PC-9 (cell line): ENCODE data around the gene SORCS2. TPM values are rescaled to one million over a fixed set of nuclear protein-coding genes. Genes with fewer than 3 reads are reported as not detected.
A peak's percentile ranks its signal among the peaks of the same experiment; 100 is the strongest.

Experiments
- BruUV-seq: library from RNA; stranded (reverse); fragments of 400-500 nt; replicated peaks from 2 replicates; lab custom pipeline; 2021; lab: Mats Ljungman, UMichigan
- CTCF ChIA-PET: fragments of 300-600 bp; sonication (Branson Sonifier 250); formaldehyde crosslinking; loops from one replicate; lab custom pipeline; 2022; ENCODE audit warnings: antibody characterized with exemption; lab: Charles Lee
- POLR2A ChIA-PET: fragments of 300-600 bp; sonication (Branson Sonifier 250); formaldehyde crosslinking; loops from one replicate; lab custom pipeline; 2022; ENCODE audit warnings: antibody characterized with exemption; ENCODE audit not compliant: unreplicated experiment; lab: Charles Lee
- DNase-seq, 2 experiments: peaks; one replicate each; pipeline versions ENCODE4 v3.0.0 to v3.0.0-alpha.2; 2015 to 2022; ENCODE audit warnings: mixed read lengths in 1 of 2
- H2AFZ ChIP-seq: fragments of 200-600 bp; sonication (generic); 2 replicates; pipeline ENCODE4 v1.8.1; 2017; ENCODE audit warnings: antibody characterized with exemption
- H3F3A ChIP-seq: fragments of 200-600 bp; sonication (generic); 2 replicates; pipeline ENCODE4 v1.8.1; 2017; ENCODE audit warnings: antibody characterized with exemption, mild to moderate bottlenecking, low read depth; ENCODE audit not compliant: insufficient read depth
- H3K27ac ChIP-seq: fragments of 200-600 bp; sonication (generic); 2 replicates; pipeline ENCODE4 v1.6.1; 2016; ENCODE audit warnings: mixed run types
- H3K27me3 ChIP-seq: fragments of 200-600 bp; sonication (generic); 2 replicates; pipeline ENCODE4 v1.6.1; 2016; ENCODE audit warnings: low read depth, mixed run types; ENCODE audit not compliant: insufficient read depth
- H3K36me3 ChIP-seq: fragments of 200-600 bp; sonication (generic); 2 replicates; pipeline ENCODE4 v1.6.1; 2016; ENCODE audit warnings: low read depth, mixed run types
- H3K4me1 ChIP-seq: fragments of 200-600 bp; sonication (generic); replicated peaks from 2 replicates; pipeline ENCODE4 v1.6.1; 2016; ENCODE audit warnings: mixed run types; ENCODE audit not compliant: insufficient read depth
- H3K4me2 ChIP-seq: fragments of 200-600 bp; sonication (generic); 2 replicates; pipeline ENCODE4 v1.6.1; 2017; ENCODE audit warnings: mixed run types
- H3K4me3 ChIP-seq: fragments of 200-600 bp; sonication (generic); 2 replicates; pipeline ENCODE4 v1.6.1; 2016; ENCODE audit warnings: mixed run types
- H3K79me2 ChIP-seq: fragments of 200-600 bp; sonication (generic); 2 replicates; pipeline ENCODE4 v1.6.1; 2017; ENCODE audit warnings: low read depth, mixed run types
- H3K9me2 ChIP-seq: fragments of 200-600 bp; sonication (generic); 2 replicates; pipeline ENCODE4 v1.8.1; 2017; ENCODE audit warnings: mild to moderate bottlenecking; ENCODE audit not compliant: insufficient read depth
- H3K9me3 ChIP-seq: fragments of 200-600 bp; sonication (generic); 2 replicates; pipeline ENCODE4 v1.8.1; 2016; ENCODE audit warnings: low read depth; ENCODE audit not compliant: insufficient read depth
- H4K20me1 ChIP-seq: fragments of 200-600 bp; sonication (generic); 2 replicates; pipeline ENCODE4 v1.8.1; 2017; ENCODE audit not compliant: insufficient read depth
- EZH2 ChIP-seq: fragments of 200-600 bp; sonication (generic); IDR thresholded peaks from 2 replicates; pipeline ENCODE4 v1.8.0; 2017; ENCODE audit warnings: antibody characterized with exemption, low read depth
- intact Hi-C: fragments of 100-400 bp; cut with micrococcal nuclease; formaldehyde crosslinking; loops from one replicate; pipeline ENCODE4 v1.10.0; 2022; ENCODE audit not compliant: unreplicated experiment
- total RNA-seq: library from RNA; stranded (reverse); gene quantifications from 2 replicates; pipeline ENCODE4 v1.2.3, GENCODE V29; 2021
- TF ChIP-seq, protein P1 (sequence below): fragments of 200-600 bp; sonication (generic); conservative IDR thresholded peaks from 2 replicates; pipeline ENCODE4 v1.6.1; 2017; ENCODE audit warnings: mixed run types, antibody characterized with exemption, mild to moderate bottlenecking, moderate library complexity

The SORCS2 gene
- total RNA-seq, 1 experiment from 2014 or later, result 25.8 TPM

DNA sequence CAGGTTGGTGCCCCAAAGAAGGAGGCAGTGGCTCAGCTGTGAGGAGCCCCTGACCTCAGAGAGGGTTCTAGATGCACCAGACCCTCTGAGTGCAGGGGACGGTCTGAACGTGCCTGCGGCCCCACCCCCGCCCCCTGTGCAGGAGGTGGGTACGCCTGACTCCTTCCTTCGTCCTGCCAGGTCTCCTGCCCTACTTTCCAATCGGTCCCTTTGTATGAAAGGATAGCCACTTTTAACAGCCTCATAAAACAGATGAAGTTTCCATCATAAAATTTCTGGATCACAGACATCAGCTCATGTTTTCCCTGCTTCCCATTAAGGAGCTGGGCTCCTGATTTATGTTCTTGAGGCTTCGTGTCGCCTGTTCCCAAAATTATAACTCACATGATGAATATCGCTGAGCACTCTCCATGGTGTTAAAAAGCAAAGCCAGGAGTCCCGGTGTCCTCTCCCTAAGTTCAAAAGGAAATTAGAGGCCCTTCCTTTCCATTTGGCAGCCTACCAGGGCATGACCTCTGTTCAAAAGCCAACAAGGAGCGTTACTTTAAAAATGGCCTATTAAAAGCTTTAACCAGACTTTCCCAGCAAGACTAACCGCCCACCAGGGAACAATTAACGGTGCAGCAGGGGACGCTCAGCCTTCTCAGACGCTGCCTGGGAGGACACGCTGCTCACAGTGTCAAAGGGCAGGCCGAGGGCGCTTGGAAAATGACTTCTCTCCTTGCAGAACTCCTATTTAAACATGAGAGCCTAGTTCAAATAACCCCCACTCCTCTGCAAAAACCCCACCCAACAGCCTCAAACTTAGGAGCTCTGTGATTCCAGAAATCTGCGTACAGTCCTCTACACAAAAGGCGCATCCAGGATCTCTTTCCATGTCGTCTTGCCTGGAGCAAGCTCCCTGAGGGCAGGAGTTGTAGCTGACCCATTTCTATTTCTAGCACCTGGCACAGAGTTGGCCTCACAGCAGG, 565.4 kb downstream of the SORCS2 start:
- Histone ChIP-seq H3K36me3 (no peaks in the 10 kb centered on the region; the same call in 1 of the 2 replicates), H3K4me2 (peak overlapping the region; percentile 98; the same call in 1 of the 2 replicates), H4K20me1 (peaks cover 82% of the 10 kb centered on the region), H3K27ac (0 out of 2 replicates have a peak overlapping the region, but pooled peaks have one; percentile 3), H2AFZ (no peak overlapping the region), H3F3A (peaks cover 44% of the 10 kb centered on the region), H3K79me2 (peaks cover 95% of the 10 kb centered on the region), H3K4me1 (peaks cover 21% of the 10 kb centered on the region), H3K27me3 (no peaks in the 10 kb centered on the region), H3K4me3 (no peak overlapping the region), H3K9me3 (no peaks in the 10 kb centered on the region), H3K9me2 (no peaks in the 10 kb centered on the region)
- no peak for DNase-seq
- no TSS peak for BruUV-seq
- no peak for TF ChIP-seq EZH2
- TF ChIP-seq, protein P1, sequence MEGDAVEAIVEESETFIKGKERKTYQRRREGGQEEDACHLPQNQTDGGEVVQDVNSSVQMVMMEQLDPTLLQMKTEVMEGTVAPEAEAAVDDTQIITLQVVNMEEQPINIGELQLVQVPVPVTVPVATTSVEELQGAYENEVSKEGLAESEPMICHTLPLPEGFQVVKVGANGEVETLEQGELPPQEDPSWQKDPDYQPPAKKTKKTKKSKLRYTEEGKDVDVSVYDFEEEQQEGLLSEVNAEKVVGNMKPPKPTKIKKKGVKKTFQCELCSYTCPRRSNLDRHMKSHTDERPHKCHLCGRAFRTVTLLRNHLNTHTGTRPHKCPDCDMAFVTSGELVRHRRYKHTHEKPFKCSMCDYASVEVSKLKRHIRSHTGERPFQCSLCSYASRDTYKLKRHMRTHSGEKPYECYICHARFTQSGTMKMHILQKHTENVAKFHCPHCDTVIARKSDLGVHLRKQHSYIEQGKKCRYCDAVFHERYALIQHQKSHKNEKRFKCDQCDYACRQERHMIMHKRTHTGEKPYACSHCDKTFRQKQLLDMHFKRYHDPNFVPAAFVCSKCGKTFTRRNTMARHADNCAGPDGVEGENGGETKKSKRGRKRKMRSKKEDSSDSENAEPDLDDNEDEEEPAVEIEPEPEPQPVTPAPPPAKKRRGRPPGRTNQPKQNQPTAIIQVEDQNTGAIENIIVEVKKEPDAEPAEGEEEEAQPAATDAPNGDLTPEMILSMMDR, result no peak
- CTCF ChIA-PET, result interaction anchor here (0.7 kb wide), 1 partner anchor 215 kb away, joined by 6 read pairs; no protein-coding TSS in a partner anchor
- POLR2A ChIA-PET, result interaction anchor here (0.6 kb wide), 1 partner anchor 693 kb away, joined by 4 read pairs; no protein-coding TSS in a partner anchor
- intact Hi-C loops, result loop anchor here (5.0 to 10.0 kb wide), 2 partner anchors 103 to 565 kb away; partner anchors contain the start of gene SORCS2

DNA sequence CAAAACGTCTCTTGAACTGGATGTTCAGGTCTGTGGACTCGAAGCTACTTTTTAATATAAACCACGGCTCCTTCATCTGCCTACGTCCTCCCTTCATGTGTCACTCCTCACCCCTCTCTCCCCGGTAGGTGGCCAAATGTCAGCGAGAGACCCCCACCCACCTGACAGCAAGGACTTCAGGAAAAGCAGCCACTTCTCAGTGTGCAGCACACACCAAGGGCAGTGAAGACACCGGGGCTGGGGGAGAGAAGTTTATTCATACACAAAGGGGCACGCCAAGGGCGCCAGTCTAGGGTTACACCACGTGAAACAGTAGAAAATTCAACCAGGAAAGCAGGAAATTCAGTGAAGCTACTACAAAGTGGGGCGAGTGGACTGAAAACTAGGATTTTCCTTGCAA, 566.1 kb downstream of the SORCS2 start:
- no peaks in the 10 kb centered on the region for H3K9me2 ChIP-seq
- POLR2A ChIA-PET, result interaction anchor here (0.6 kb wide), 1 partner anchor 693 kb away, joined by 4 read pairs; no protein-coding TSS in a partner anchor
- H3K9me3 ChIP-seq, result no peaks in the 10 kb centered on the region
- H3K27ac ChIP-seq, result no peak overlapping the region
- peaks cover 89% of the 10 kb centered on the region for H4K20me1 ChIP-seq
- no peak overlapping the region for H3K4me2 ChIP-seq
- H3K27me3 ChIP-seq, result no peaks in the 10 kb centered on the region
- H3K79me2 ChIP-seq, result peaks cover 98% of the 10 kb centered on the region
- no peaks in the 10 kb centered on the region; the same call in 1 of the 2 replicates for H3K36me3 ChIP-seq
- no peak overlapping the region for H3K4me3 ChIP-seq
- TF ChIP-seq, protein P1, result no peak
- no peak for TF ChIP-seq EZH2
- no peak for DNase-seq
- peaks cover 17% of the 10 kb centered on the region; the same call in 1 of the 2 replicates for H3K4me1 ChIP-seq
- intact Hi-C loops, result loop anchor here (5.0 to 10.0 kb wide), 2 partner anchors 104 to 566 kb away; partner anchors contain the start of gene SORCS2
- no peak overlapping the region for H2AFZ ChIP-seq
- peaks cover 43% of the 10 kb centered on the region for H3F3A ChIP-seq
- CTCF ChIA-PET, result no interaction called here
- BruUV-seq, result no TSS peak

DNA sequence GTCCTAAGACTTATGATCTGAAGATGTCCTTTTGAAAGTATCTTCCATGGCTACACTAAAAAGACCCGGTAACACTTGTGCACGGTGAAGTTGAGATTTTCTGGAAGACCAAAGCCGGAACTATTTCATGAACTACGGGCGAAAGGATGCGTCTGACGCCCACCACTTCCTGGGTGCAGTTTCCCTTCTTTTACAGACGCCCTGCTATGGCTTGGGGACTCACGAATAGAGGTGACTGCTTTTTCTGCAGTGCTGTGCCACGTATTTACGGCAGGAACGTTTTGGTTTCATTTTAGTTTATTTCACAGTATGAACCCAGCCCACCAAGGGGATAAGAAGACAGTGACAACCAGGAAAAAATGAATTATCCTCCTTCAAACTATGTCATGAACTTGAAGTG, 566.9 kb downstream of the SORCS2 start:
- Histone ChIP-seq H3K4me3 (no peak overlapping the region), H3K36me3 (no peaks in the 10 kb centered on the region; the same call in 1 of the 2 replicates), H3F3A (peaks cover 45% of the 10 kb centered on the region; the same call in 1 of the 2 replicates), H2AFZ (no peak overlapping the region), H3K4me2 (no peak overlapping the region), H3K79me2 (peaks cover 100% of the 10 kb centered on the region), H4K20me1 (peaks cover 96% of the 10 kb centered on the region), H3K27me3 (no peaks in the 10 kb centered on the region), H3K9me2 (no peaks in the 10 kb centered on the region), H3K4me1 (peaks cover 17% of the 10 kb centered on the region; the same call in 1 of the 2 replicates), H3K9me3 (no peaks in the 10 kb centered on the region), H3K27ac (no peak overlapping the region)
- DNase-seq, result no peak
- TF ChIP-seq, protein P1, result no peak
- no peak for TF ChIP-seq EZH2
- intact Hi-C loops, result loop anchor here (5.0 to 10.0 kb wide), 2 partner anchors 104 to 567 kb away; partner anchors contain the start of gene SORCS2
- ChIA-PET CTCF (interaction anchor here (1.0 kb wide), 1 partner anchor 11 kb away, joined by 3 read pairs; no protein-coding TSS in a partner anchor), POLR2A (no interaction called here)
- no TSS peak for BruUV-seq
